GM21576 (cell line): ENCODE measurements around the gene RLIM.
"Not testable (repeated sequence)": the region's sequence is repeated elsewhere in the genome, so short reads cannot be mapped to it uniquely, and the experiment has no call there.

Source experiments
- ATAC-seq: cut with Tn5 transposase; IDR thresholded peaks from one replicate; pipeline ENCODE4 v1.9.1; 2021; ENCODE audit warnings: mild to moderate bottlenecking, moderate library complexity; ENCODE audit not compliant: unreplicated experiment

Gene RLIM, protein sequence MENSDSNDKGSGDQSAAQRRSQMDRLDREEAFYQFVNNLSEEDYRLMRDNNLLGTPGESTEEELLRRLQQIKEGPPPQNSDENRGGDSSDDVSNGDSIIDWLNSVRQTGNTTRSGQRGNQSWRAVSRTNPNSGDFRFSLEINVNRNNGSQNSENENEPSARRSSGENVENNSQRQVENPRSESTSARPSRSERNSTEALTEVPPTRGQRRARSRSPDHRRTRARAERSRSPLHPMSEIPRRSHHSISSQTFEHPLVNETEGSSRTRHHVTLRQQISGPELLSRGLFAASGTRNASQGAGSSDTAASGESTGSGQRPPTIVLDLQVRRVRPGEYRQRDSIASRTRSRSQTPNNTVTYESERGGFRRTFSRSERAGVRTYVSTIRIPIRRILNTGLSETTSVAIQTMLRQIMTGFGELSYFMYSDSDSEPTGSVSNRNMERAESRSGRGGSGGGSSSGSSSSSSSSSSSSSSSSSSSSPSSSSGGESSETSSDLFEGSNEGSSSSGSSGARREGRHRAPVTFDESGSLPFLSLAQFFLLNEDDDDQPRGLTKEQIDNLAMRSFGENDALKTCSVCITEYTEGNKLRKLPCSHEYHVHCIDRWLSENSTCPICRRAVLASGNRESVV

GRCh38 chrX:74614093-74614909 is at the start of gene RLIM:
TSS of gene RLIM (minus strand) at chrX:74614624. CDS start at chrX:74595977, 18,647 bp downstream.
- peak; percentile 95 for ATAC-seq

- no peak for ATAC-seq
These were observed 41.8 kb upstream of the RLIM start for GRCh38 chrX:74656079-74656745.

GRCh38 chrX:74654953-74655352 is 40.5 kb upstream of the RLIM start:
- ATAC-seq, result not testable (repeated sequence)

GRCh38 chrX:74636749-74637314 is 22.4 kb upstream of the RLIM start:
- no peak for ATAC-seq

DNA sequence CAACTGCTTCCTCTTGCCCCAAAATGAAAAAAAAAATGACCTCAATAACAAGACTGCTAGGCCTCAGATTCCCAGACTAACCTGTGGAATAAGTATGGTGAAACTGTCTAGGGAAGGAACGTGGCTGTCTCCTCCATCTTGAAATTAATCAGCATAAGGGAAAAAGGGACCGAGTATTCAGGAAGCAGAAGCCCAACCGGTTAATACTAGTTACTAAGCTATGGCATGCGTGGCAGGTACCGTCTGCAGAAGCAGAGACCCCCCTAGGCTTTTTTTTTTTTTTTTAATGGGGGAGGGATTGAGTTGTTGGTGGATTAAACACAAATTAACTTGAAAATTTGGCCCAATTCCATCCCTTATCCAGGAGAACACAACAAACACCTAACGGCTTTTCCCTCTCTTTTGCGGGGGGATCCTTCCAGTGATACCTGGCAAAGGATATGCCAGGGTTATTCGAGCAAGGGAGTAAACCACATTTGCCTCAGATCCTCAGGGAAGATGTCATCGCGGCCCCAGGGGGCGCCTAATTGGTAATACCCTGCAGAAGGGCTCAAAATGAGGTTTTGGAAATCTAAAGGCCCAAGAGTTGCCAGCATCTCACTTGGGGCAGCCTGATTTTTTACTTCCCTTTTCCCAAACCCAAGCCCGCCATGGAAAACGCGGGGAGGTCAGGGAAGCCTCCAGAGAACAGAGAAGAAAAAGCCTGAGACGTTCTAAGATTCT is 893 bp downstream of the RLIM start:
- ATAC-seq, result no peak

DNA sequence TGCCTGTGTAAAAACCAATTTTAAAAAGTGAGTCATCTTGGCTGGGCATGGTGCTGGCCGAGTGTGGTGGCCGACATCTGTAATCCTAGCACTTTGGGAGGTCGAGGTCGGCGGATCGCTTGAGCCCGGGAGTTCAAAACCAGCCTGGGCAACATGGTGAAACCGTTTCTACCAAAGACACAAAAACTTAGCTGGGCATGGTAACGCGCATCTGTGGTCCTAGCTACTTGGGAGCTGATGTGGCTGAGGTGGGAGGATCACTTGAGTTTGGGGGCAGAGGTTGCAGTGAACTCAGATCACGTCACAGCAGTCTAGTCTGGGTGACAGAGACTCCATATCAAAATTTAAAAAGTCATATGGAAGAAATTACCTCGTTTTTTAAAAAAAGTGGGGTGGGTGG is 7.6 kb downstream of the RLIM start:
- no peak for ATAC-seq

DNA sequence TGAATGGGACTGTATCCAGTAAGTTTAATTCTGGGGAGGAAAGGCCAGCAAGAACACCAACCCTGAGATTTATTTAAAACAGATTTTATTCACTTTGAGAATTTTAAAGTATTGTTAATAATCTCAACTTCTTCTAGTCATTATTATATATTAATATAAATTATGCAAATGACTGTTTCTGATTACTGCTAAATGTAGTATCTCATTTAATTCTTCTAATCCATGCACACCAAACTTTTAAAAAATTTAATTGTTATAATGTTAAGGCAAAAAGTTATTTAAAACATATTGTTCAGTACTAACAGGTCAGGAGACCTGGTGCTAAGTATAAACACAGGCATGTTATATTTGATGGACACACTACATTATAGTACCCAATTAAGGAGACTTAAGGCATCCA is 8.1 kb downstream of the RLIM start:
- ATAC-seq, result no peak

DNA sequence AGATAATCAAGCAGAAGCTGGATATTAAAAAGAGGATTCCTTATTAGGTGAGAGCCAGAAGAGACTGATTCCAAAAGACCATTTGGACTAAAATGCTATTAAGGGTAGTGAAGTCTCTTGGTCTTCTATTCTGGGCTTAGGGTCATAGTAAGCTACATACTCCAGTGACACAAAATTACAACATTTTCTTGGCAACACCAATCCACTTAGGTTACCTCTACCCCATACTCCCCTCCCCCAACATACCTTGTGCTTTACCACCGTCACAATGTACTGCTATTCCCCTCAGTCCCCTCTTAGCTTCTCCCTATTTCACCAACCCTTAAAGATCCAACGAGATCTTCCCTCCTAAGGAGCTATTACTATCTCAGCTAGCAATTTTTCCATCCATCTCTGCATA is 11.4 kb downstream of the RLIM start:
- no peak for ATAC-seq

GRCh38 chrX:74602142-74602541 is 12.3 kb downstream of the RLIM start:
- ATAC-seq, result no peak

- no peak for ATAC-seq
These were observed 20.8 kb downstream of the RLIM start for GRCh38 chrX:74593593-74593992.

DNA sequence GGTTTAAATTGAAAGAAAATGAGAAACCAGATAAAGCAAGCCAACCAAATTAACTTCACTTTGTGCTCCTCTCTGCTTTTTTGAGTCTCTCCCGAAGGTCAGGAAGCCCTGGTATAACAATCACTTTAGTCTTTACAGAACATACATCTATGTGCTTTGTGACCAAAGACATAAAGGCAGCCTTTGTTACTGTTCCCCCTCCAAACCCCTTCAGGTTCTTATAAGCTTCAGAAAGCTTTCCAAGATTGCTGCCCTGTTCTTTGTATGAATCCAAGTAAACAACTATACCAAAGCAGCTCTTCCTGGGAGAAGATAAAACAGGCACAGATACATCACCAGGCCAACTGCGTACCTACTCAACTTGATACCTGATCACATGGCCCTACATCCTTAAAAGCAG is 28.7 kb downstream of the RLIM start:
- ATAC-seq, result no peak

- ATAC-seq, result no peak
These were observed 34.7 kb downstream of the RLIM start for GRCh38 chrX:74579597-74580198.

DNA sequence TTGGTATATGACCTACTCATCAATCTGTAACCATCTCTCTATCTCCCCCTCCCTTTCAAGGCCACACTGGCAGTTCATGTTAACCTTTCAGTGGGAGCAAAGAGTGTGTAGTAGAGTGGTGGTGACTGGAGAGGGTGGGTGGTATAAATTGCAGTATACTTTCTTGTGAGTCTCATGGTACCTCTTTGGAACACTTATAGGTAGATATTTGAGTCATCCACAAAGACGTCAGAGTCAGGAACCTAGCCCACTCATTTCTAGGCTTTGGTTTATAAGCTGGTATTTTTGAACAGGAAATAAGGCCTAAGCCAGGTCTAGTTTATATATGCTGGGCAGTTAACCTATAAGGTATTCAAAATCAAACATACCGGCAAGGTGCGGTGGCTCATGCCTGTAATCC is 36.3 kb downstream of the RLIM start:
- ATAC-seq, result no peak

GRCh38 chrX:74557378-74557777 is 57.0 kb downstream of the RLIM start:
- ATAC-seq, result no peak

GRCh38 chrX:74551934-74552333 is 62.5 kb downstream of the RLIM start:
- ATAC-seq, result no peak

DNA sequence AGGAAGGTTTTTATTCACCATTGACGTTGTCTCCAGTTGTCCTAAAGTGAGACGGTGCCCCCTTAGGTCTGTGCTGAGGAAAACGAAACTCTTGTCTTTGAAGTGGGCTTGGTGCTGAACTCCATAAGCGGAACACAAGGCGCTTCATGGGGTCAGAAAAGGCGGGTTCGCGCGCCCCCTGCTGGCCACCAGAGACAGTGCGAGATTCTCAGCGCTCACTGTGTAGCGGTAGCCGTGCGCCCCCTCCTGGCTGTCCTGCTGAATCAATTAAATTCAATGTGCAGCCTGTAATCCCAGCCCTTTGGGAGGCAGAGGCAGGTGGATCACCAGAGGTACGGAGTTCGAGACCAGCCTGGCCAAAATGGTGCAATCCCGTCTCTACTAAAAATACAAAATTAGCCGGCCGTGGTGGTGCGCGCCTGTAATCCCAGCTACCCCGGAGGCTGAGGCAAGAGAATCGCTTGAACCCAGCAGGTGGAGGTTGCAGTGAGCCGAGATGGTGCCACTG is 64.1 kb downstream of the RLIM start:
- peak; percentile 87 for ATAC-seq

- no peak for ATAC-seq
These were observed 67.4 kb downstream of the RLIM start for GRCh38 chrX:74546984-74547383.

GRCh38 chrX:74545880-74546523 is 68.4 kb downstream of the RLIM start:
- no peak for ATAC-seq

DNA sequence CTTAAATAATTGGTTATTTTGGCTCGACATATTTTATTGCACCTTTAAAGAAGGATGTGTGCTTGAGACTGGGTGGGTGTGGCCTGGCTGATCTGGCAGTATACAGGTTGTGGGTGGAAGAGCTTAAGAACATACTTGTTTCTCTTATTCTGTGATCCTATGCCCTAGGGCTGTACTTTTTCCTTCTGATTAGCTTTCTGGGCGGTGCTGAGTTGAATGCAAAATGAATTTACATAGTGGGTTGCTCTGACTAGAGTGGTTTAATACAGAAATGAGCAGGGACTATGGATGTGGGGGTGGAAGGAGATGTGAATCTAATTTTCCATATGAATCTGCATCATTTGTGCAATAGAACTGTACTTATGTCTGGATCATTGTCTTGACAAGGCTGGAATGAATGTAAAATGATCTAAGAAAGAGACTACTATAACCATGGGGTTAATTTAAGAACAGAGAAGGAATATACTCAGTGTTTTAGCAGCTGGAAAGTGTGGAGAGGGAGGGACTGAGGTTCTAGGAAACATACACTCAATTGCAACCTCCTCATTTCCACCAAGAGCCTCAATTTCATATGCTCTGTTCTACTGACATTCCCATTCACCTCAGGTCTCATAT is 73.7 kb downstream of the RLIM start:
- ATAC-seq, result no peak
